Natural killer cell treated with Interleukin-12 subunit alpha and Interleukin-12 subunit beta and Interleukin-15 and Interleukin-18, amount 100 ng/mL, for 72 hours (primary cell): ENCODE data around the gene FXYD5. TPM values are rescaled to one million over a fixed set of nuclear protein-coding genes. Genes with fewer than 3 reads are reported as not detected.
"Not testable (repeated sequence)": the region's sequence is repeated elsewhere in the genome, so short reads cannot be mapped to it uniquely, and the experiment has no call there.

Source experiments
- ATAC-seq, 2 donors: fragments of 150-1000 bp; cut with Tn5 transposase in 1 of 2; sonication (Bioruptor Pico), chemical (Tn5 transposase) in 1 of 2; 2 replicates each; pipeline ENCODE4 v1.10.0; 2021
- DNase-seq: peaks from one replicate; pipeline ENCODE4 v3.0.0; 2022; ENCODE audit warnings: low spot score
- H3K27ac Mint-ChIP-seq, 2 donors: 1 replicate in 1 of 2; 2 replicates in 1 of 2; pipeline ENCODE4 v1.8.0; 2022; ENCODE audit warnings: mixed read lengths in 2 of 2, mild to moderate bottlenecking in 1 of 2, moderate library complexity in 1 of 2
- H3K27me3 Mint-ChIP-seq, 2 donors: 1 replicate in 1 of 2; 2 replicates in 1 of 2; pipeline ENCODE4 v1.8.0; 2022; ENCODE audit warnings: mixed read lengths in 2 of 2
- H3K36me3 Mint-ChIP-seq: one replicate; pipeline ENCODE4 v1.8.0; 2022; ENCODE audit warnings: mixed read lengths
- H3K4me1 Mint-ChIP-seq, 2 donors: 1 replicate in 1 of 2; 2 replicates in 1 of 2; pipeline ENCODE4 v1.8.0; 2022; ENCODE audit warnings: low read depth in 2 of 2, mixed read lengths in 2 of 2, mild to moderate bottlenecking in 1 of 2
- H3K4me3 Mint-ChIP-seq: one replicate; pipeline ENCODE4 v1.8.0; 2022; ENCODE audit warnings: mixed read lengths
- H3K9me3 Mint-ChIP-seq: 2 replicates; pipeline ENCODE4 v1.8.0; 2022; ENCODE audit warnings: mixed read lengths
- total RNA-seq, 2 donors: library from RNA; stranded (reverse); gene quantifications; one replicate each; pipeline ENCODE4 v1.2.3, GENCODE V29; 2022

FXYD5 gene
- total RNA-seq, 2 donors from 2014 or later = 141 to 236 TPM

GRCh38 chr19:35125270-35125717 lies 29.2 kb upstream of the FXYD5 start:
- Mint-ChIP-seq H3K4me1 (peaks cover 10 to 15% of the 10 kb centered on the region in 2 donors), H3K27ac (peak overlapping the region in 1 of 2 donors; percentile 58), H3K27me3 (no peaks in the 10 kb centered on the region), H3K9me3 (no peaks in the 10 kb centered on the region), H3K4me3 (peak overlapping the region; percentile 30), H3K36me3 (no peaks in the 10 kb centered on the region)
- DNase-seq (no peak), ATAC-seq (no peak)

- no peaks in the 10 kb centered on the region for H3K27me3 Mint-ChIP-seq
- no peaks in the 10 kb centered on the region for H3K9me3 Mint-ChIP-seq
- H3K36me3 Mint-ChIP-seq = no peaks in the 10 kb centered on the region
- DNase-seq (no peak), ATAC-seq (no peak)
- H3K27ac Mint-ChIP-seq = peak overlapping the region in 1 of 2 donors; percentile 58
- H3K4me1 Mint-ChIP-seq = peaks cover 10 to 15% of the 10 kb centered on the region in 2 donors
- H3K4me3 Mint-ChIP-seq = peak overlapping the region; percentile 30
Observed at GRCh38 chr19:35125749-35126623, 28.5 kb upstream of the FXYD5 start.

GRCh38 chr19:35126624-35126959 lies 27.9 kb upstream of the FXYD5 start:
- Mint-ChIP-seq H3K4me3 (no peak overlapping the region), H3K9me3 (no peaks in the 10 kb centered on the region), H3K4me1 (peaks cover 10 to 15% of the 10 kb centered on the region in 2 donors), H3K36me3 (no peaks in the 10 kb centered on the region), H3K27ac (no peak overlapping the region), H3K27me3 (no peaks in the 10 kb centered on the region)
- DNase-seq = no peak
- ATAC-seq = no peak

- Mint-ChIP-seq H3K4me1 (peaks cover 10 to 20% of the 10 kb centered on the region in 2 donors), H3K27me3 (no peaks in the 10 kb centered on the region), H3K36me3 (no peaks in the 10 kb centered on the region), H3K27ac (no peak overlapping the region), H3K4me3 (no peak overlapping the region), H3K9me3 (peaks cover 6% of the 10 kb centered on the region)
- DNase-seq (no peak), ATAC-seq (no peak)
Observed at GRCh38 chr19:35127871-35128270, 26.7 kb upstream of the FXYD5 start.

GRCh38 chr19:35128398-35129057 lies 26.0 kb upstream of the FXYD5 start:
- ATAC-seq (no peak), DNase-seq (no peak)
- H3K4me3 Mint-ChIP-seq = no peak overlapping the region
- H3K27ac Mint-ChIP-seq = no peak overlapping the region
- no peaks in the 10 kb centered on the region for H3K27me3 Mint-ChIP-seq
- H3K36me3 Mint-ChIP-seq = no peaks in the 10 kb centered on the region
- peaks cover 10 to 21% of the 10 kb centered on the region in 2 donors for H3K4me1 Mint-ChIP-seq
- H3K9me3 Mint-ChIP-seq = peaks cover 6% of the 10 kb centered on the region

GRCh38 chr19:35129724-35130274 lies 24.7 kb upstream of the FXYD5 start:
- H3K4me3 Mint-ChIP-seq, H3K27me3 Mint-ChIP-seq, ATAC-seq, H3K27ac Mint-ChIP-seq, DNase-seq, H3K36me3 Mint-ChIP-seq, H3K9me3 Mint-ChIP-seq: not testable (repeated sequence)
- peaks cover 0 to 11% of the 10 kb centered on the region in 2 donors for H3K4me1 Mint-ChIP-seq

- Mint-ChIP-seq H3K4me3 (no peak overlapping the region), H3K9me3 (peaks cover 6% of the 10 kb centered on the region), H3K27ac (no peak overlapping the region), H3K4me1 (peaks cover 0 to 6% of the 10 kb centered on the region in 2 donors), H3K36me3 (no peaks in the 10 kb centered on the region), H3K27me3 (no peaks in the 10 kb centered on the region)
- no peak for ATAC-seq
- no peak for DNase-seq
Observed at GRCh38 chr19:35130761-35131720, 23.5 kb upstream of the FXYD5 start.

GRCh38 chr19:35132254-35132653 lies 22.3 kb upstream of the FXYD5 start:
- ATAC-seq (no peak), DNase-seq (no peak)
- H3K4me1 Mint-ChIP-seq = peaks cover 0 to 9% of the 10 kb centered on the region in 2 donors
- no peak overlapping the region for H3K4me3 Mint-ChIP-seq
- no peaks in the 10 kb centered on the region for H3K36me3 Mint-ChIP-seq
- H3K9me3 Mint-ChIP-seq = peaks cover 6% of the 10 kb centered on the region
- H3K27ac Mint-ChIP-seq = no peak overlapping the region
- no peaks in the 10 kb centered on the region for H3K27me3 Mint-ChIP-seq

- H3K27me3 Mint-ChIP-seq = no peaks in the 10 kb centered on the region
- H3K36me3 Mint-ChIP-seq = no peaks in the 10 kb centered on the region
- ATAC-seq (no peak), DNase-seq (no peak)
- peaks cover 6% of the 10 kb centered on the region for H3K9me3 Mint-ChIP-seq
- peaks cover 0 to 11% of the 10 kb centered on the region in 2 donors for H3K4me1 Mint-ChIP-seq
- no peak overlapping the region for H3K27ac Mint-ChIP-seq
- no peak overlapping the region for H3K4me3 Mint-ChIP-seq
Observed at GRCh38 chr19:35133826-35134225, 20.7 kb upstream of the FXYD5 start.

GRCh38 chr19:35134601-35135242 lies 19.8 kb upstream of the FXYD5 start, which contains the start of gene LGI4:
TSS of gene LGI4 (minus strand) at chr19:35135059. CDS start at chr19:35134680, 379 bp downstream.
- H3K4me1 Mint-ChIP-seq = peaks cover 0 to 11% of the 10 kb centered on the region in 2 donors
- H3K27me3 Mint-ChIP-seq = no peaks in the 10 kb centered on the region
- no peak for DNase-seq
- H3K36me3 Mint-ChIP-seq = no peaks in the 10 kb centered on the region
- H3K27ac Mint-ChIP-seq = no peak within 1 kb of the TSS
- no peak within 1 kb of the TSS for H3K4me3 Mint-ChIP-seq
- ATAC-seq = no peak
- H3K9me3 Mint-ChIP-seq = peaks cover 6% of the 10 kb centered on the region

GRCh38 chr19:35135389-35135909 lies 19.1 kb upstream of the FXYD5 start:
- peaks cover 6% of the 10 kb centered on the region for H3K9me3 Mint-ChIP-seq
- no peak overlapping the region for H3K4me3 Mint-ChIP-seq
- H3K27me3 Mint-ChIP-seq = peaks cover under 1 to 1% of the 10 kb centered on the region in 2 donors
- peaks cover 1 to 12% of the 10 kb centered on the region in 2 donors for H3K4me1 Mint-ChIP-seq
- peak; percentile 74 to 76 for ATAC-seq
- no peaks in the 10 kb centered on the region for H3K36me3 Mint-ChIP-seq
- no peak for DNase-seq
- H3K27ac Mint-ChIP-seq = no peak overlapping the region

GRCh38 chr19:35136231-35136630 lies 18.3 kb upstream of the FXYD5 start:
- no peak overlapping the region for H3K27ac Mint-ChIP-seq
- no peaks in the 10 kb centered on the region for H3K36me3 Mint-ChIP-seq
- no peak overlapping the region for H3K4me3 Mint-ChIP-seq
- peaks cover 6% of the 10 kb centered on the region for H3K9me3 Mint-ChIP-seq
- peaks cover 6 to 9% of the 10 kb centered on the region in 2 donors for H3K27me3 Mint-ChIP-seq
- no peak for ATAC-seq
- H3K4me1 Mint-ChIP-seq = peaks cover 9 to 18% of the 10 kb centered on the region in 2 donors
- DNase-seq = no peak
